ENCODE data around the gene GABRQ.

The GABRQ gene

DNA sequence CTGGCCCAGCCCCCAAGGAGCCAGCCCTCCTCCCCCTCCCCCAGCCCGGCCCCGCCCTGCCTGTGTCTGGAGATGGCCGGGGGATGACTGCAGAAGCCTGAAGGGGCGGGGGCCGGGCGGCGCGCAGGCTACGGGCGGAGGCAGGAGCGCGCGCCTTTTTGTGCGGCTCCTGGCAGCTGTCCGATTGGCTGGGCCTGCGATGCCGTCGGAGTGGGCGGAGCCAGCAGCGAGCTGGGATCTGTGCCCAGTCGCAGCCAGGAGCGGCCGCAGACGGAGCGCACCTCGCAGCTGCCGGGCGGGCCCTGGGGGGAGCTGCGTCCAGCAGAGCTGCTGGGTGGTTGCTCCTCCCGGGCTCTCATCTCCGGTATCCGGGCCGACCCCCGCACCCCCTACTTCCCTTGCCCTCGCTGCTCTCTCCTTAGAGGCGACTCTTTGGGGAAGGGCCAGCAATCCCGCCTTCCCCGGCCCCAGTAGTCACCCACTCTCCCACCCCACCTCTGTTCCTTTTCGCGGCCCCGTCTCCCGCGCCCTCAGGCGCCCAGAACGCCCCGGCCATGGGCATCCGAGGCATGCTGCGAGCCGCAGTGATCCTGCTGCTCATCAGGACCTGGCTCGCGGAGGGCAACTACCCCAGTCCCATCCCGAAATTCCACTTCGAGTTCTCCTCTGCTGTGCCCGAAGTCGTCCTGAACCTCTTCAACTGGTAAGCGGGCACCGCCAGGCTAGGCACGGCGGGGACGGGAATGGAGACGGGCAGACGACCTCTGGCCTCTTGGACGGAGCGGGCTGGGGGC, at the start of gene GABRQ:
TSS of gene GABRQ (plus strand) at position 247 of the 794 bp plus-strand sequence. CDS start at position 555, 308 bp downstream.
- Histone ChIP-seq H3K9ac (ENCODE audit: low read length) (no peak within 1 kb of the TSS), H3K4me1 (ENCODE audit: control insufficient read depth, insufficient read depth, low read length) (no peaks in the 10 kb centered on the region), H3K27me3 (ENCODE audit: control insufficient read depth, insufficient read depth, low read length) (peaks cover 15% of the 10 kb centered on the region), H3K36me3 (ENCODE audit: control insufficient read depth, insufficient read depth, low read length) (no peaks in the 10 kb centered on the region), H3K4me3 (ENCODE audit: low read length) (no peak within 1 kb of the TSS), H3K9me3 (ENCODE audit: control insufficient read depth, low read length) (no peaks in the 10 kb centered on the region)

DNA sequence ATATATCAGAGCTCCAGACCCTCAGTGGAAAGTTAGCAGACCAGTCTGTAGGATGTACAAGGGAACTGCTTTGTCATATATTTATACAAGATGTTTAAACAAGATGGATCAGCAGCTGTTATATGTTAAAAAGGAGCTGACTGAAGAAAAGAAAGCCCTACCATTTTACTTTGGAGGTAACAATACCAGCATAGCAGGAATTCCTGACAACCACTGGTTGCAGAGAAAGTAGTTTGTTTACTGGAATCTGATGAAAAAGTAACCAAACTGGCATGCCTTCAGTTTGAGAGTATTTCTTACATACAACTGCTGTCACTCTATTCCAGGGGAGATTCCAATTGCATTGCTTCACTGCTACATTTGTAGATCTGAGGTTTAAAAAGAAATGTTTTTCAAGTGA, 49.5 kb upstream of the GABRQ start:
- no peak overlapping the region for H3K9ac ChIP-seq (ENCODE audit: low read length)
- H3K27me3 ChIP-seq (ENCODE audit: control insufficient read depth, insufficient read depth, low read length), result no peaks in the 10 kb centered on the region
- no peaks in the 10 kb centered on the region for H3K9me3 ChIP-seq (ENCODE audit: control insufficient read depth, low read length)
- no peak overlapping the region for H3K4me3 ChIP-seq (ENCODE audit: low read length)
- no peaks in the 10 kb centered on the region for H3K4me1 ChIP-seq (ENCODE audit: control insufficient read depth, insufficient read depth, low read length)
- no peaks in the 10 kb centered on the region for H3K36me3 ChIP-seq (ENCODE audit: control insufficient read depth, insufficient read depth, low read length)

DNA sequence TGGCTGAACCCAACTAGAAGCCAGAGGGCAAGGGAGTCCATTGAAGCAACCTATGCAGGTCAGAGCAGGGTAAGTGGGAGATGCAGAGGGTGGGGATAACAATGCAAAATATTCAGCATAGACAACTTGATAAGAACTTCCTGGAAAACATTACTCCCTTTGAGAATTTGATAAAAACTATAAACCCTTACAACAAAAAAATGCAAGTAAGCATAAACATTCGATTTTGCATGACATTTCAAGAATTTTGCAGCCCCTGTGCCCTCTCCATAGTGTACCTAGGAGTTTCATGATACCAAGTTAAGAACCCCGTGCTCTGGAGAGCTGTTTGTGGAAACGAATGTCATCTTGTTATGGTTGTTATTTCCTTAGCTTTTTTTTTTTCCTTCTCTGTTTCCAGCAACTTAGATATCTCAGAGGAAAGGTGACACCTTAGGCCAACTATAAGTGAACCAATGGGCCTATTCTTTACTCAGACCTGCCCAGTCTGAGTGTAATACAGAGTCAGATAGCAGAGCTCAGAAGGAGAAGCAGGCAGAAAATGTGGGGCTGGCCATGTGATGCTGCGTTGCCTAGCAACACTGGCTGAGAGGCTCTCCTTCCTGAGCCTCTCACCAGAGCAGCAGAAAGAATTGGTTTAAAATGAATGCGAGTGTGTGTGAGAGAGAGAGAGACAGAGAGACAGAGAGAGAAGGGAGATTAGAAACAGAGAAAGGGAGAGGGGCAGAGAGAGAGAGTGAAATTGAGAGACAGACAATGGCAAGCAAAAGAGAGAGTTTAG, 36.7 kb upstream of the GABRQ start:
- H3K9ac ChIP-seq (ENCODE audit: low read length), result no peak overlapping the region
- no peaks in the 10 kb centered on the region for H3K36me3 ChIP-seq (ENCODE audit: control insufficient read depth, insufficient read depth, low read length)
- no peaks in the 10 kb centered on the region for H3K4me1 ChIP-seq (ENCODE audit: control insufficient read depth, insufficient read depth, low read length)
- no peak overlapping the region for H3K4me3 ChIP-seq (ENCODE audit: low read length)
- H3K27me3 ChIP-seq (ENCODE audit: control insufficient read depth, insufficient read depth, low read length), result no peaks in the 10 kb centered on the region
- H3K9me3 ChIP-seq (ENCODE audit: control insufficient read depth, low read length), result no peaks in the 10 kb centered on the region

DNA sequence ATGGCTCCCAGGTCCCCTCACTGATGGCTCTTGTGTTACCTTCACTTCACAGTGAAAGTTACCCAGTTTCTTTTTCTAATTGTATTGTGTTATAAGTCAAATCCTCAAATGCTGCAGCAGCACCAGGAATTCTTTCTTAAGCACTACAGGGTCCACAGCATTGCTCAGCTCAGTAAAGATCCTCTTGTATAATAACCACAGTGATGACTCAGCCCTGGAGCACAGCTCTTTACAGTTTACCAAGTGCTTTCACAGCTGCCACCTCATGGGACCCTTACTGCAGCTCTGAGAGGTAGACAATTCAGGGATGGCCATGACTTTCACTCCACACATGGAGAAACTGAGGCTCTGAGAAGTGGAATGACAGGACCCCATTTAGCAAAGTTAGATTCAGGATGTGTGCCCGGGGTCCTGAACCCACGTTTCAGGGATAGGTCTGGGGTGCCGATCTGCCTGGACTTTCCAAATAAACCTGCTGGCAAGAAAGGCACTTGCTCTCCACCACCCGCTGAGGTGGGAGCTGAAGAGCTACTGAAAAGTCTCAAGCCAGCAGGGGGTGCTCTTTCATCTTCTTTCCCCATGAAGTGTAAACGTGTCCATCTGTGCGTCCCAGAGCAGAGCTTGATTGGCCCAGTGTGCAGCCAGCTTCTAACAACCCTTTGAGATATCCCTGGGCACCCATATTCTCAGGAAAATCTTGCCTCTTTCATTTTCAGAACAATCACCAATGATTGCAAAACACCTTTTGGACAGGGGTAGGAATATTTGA, 35.7 kb upstream of the GABRQ start:
- Histone ChIP-seq H3K4me1 (ENCODE audit: control insufficient read depth, insufficient read depth, low read length) (no peaks in the 10 kb centered on the region), H3K36me3 (ENCODE audit: control insufficient read depth, insufficient read depth, low read length) (no peaks in the 10 kb centered on the region), H3K9ac (ENCODE audit: low read length) (no peak overlapping the region), H3K27me3 (ENCODE audit: control insufficient read depth, insufficient read depth, low read length) (no peaks in the 10 kb centered on the region), H3K9me3 (ENCODE audit: control insufficient read depth, low read length) (no peaks in the 10 kb centered on the region), H3K4me3 (ENCODE audit: low read length) (no peak overlapping the region)

- no peak overlapping the region for H3K9ac ChIP-seq (ENCODE audit: low read length)
- no peaks in the 10 kb centered on the region for H3K27me3 ChIP-seq (ENCODE audit: control insufficient read depth, insufficient read depth, low read length)
- H3K36me3 ChIP-seq (ENCODE audit: control insufficient read depth, insufficient read depth, low read length), result no peaks in the 10 kb centered on the region
Observed at GRCh38 chrX:152614791-152615190, 22.9 kb upstream of the GABRQ start.

DNA sequence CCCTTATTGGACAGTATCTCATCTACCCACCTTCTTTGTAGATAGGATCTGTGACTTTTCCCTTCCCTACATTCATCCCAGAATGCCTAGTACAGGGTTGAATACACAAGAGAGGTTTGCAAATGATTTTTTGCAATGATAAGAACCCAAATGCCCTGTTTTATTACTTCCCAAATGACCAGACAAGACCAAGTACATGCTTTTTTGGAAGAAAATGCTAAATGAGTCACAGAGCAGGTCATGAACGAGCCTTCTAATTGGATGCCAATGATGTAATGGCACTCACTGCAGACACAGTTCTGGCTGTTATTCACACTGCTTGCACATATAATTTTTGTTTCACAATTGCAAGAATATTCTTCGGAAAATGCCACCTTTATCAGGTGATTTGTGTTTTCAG, 17.8 kb upstream of the GABRQ start:
- Histone ChIP-seq H3K9ac (ENCODE audit: low read length) (no peak overlapping the region), H3K9me3 (ENCODE audit: control insufficient read depth, low read length) (no peaks in the 10 kb centered on the region), H3K27me3 (ENCODE audit: control insufficient read depth, insufficient read depth, low read length) (no peaks in the 10 kb centered on the region), H3K36me3 (ENCODE audit: control insufficient read depth, insufficient read depth, low read length) (no peaks in the 10 kb centered on the region), H3K4me1 (ENCODE audit: control insufficient read depth, insufficient read depth, low read length) (no peaks in the 10 kb centered on the region), H3K4me3 (ENCODE audit: low read length) (no peak overlapping the region)

More at GRCh38 chrX:152614791-152615190, 22.9 kb upstream of the GABRQ start:
- Histone ChIP-seq H3K4me1 (ENCODE audit: control insufficient read depth, insufficient read depth, low read length) (no peaks in the 10 kb centered on the region), H3K4me3 (ENCODE audit: low read length) (no peak overlapping the region), H3K9me3 (ENCODE audit: control insufficient read depth, low read length) (no peaks in the 10 kb centered on the region)

- Histone ChIP-seq H3K9ac (ENCODE audit: low read length) (no peak overlapping the region), H3K27me3 (ENCODE audit: control insufficient read depth, insufficient read depth, low read length) (peaks cover 5% of the 10 kb centered on the region), H3K4me1 (ENCODE audit: control insufficient read depth, insufficient read depth, low read length) (no peaks in the 10 kb centered on the region), H3K36me3 (ENCODE audit: control insufficient read depth, insufficient read depth, low read length) (no peaks in the 10 kb centered on the region), H3K4me3 (ENCODE audit: low read length) (no peak overlapping the region), H3K9me3 (ENCODE audit: control insufficient read depth, low read length) (no peaks in the 10 kb centered on the region)
Observed at GRCh38 chrX:152632445-152633097, 5.1 kb upstream of the GABRQ start.

- H3K4me1 ChIP-seq (ENCODE audit: control insufficient read depth, insufficient read depth, low read length), result no peaks in the 10 kb centered on the region
- no peak overlapping the region for H3K4me3 ChIP-seq (ENCODE audit: low read length)
- H3K36me3 ChIP-seq (ENCODE audit: control insufficient read depth, insufficient read depth, low read length), result no peaks in the 10 kb centered on the region
- no peaks in the 10 kb centered on the region for H3K9me3 ChIP-seq (ENCODE audit: control insufficient read depth, low read length)
- peaks cover 15% of the 10 kb centered on the region for H3K27me3 ChIP-seq (ENCODE audit: control insufficient read depth, insufficient read depth, low read length)
- no peak overlapping the region for H3K9ac ChIP-seq (ENCODE audit: low read length)
Observed at GRCh38 chrX:152635941-152636340, 1.8 kb upstream of the GABRQ start.

DNA sequence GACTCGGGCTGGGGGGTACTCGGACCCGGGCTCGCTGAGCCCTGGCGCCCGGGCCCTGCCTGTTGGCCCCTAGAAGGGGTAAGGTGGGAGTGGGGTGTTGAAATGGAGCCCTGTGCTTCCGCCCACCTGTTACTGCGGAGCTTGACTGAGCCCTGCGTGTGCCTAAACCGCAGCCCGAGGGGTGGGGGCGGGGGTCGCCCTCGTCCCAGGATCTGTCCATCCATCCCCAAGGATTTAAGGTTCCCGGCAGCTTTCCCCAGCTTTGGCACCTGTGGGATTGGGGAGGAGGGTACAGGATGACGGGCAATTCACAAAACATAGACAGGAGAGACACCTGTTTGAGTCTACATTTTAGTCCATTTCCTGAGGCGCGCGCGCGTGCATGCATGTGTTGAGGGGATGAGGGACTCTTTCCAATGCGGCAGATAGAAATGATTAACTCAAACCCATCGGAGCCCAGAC, 779 bp downstream of the GABRQ start:
- Histone ChIP-seq H3K4me3 (ENCODE audit: low read length) (no peak overlapping the region), H3K27me3 (ENCODE audit: control insufficient read depth, insufficient read depth, low read length) (peaks cover 15% of the 10 kb centered on the region), H3K36me3 (ENCODE audit: control insufficient read depth, insufficient read depth, low read length) (no peaks in the 10 kb centered on the region)

GRCh38 chrX:152639426-152639825, 1.7 kb downstream of the GABRQ start:
- Histone ChIP-seq H3K4me1 (ENCODE audit: control insufficient read depth, insufficient read depth, low read length) (no peaks in the 10 kb centered on the region), H3K9me3 (ENCODE audit: control insufficient read depth, low read length) (no peaks in the 10 kb centered on the region), H3K27me3 (ENCODE audit: control insufficient read depth, insufficient read depth, low read length) (peaks cover 15% of the 10 kb centered on the region), H3K9ac (ENCODE audit: low read length) (no peak overlapping the region), H3K4me3 (ENCODE audit: low read length) (no peak overlapping the region), H3K36me3 (ENCODE audit: control insufficient read depth, insufficient read depth, low read length) (no peaks in the 10 kb centered on the region)

More for the DNA sequence above, 779 bp downstream of the GABRQ start:
- H3K4me1 ChIP-seq (ENCODE audit: control insufficient read depth, insufficient read depth, low read length), result no peaks in the 10 kb centered on the region
- H3K9ac ChIP-seq (ENCODE audit: low read length), result no peak overlapping the region
- no peaks in the 10 kb centered on the region for H3K9me3 ChIP-seq (ENCODE audit: control insufficient read depth, low read length)

DNA sequence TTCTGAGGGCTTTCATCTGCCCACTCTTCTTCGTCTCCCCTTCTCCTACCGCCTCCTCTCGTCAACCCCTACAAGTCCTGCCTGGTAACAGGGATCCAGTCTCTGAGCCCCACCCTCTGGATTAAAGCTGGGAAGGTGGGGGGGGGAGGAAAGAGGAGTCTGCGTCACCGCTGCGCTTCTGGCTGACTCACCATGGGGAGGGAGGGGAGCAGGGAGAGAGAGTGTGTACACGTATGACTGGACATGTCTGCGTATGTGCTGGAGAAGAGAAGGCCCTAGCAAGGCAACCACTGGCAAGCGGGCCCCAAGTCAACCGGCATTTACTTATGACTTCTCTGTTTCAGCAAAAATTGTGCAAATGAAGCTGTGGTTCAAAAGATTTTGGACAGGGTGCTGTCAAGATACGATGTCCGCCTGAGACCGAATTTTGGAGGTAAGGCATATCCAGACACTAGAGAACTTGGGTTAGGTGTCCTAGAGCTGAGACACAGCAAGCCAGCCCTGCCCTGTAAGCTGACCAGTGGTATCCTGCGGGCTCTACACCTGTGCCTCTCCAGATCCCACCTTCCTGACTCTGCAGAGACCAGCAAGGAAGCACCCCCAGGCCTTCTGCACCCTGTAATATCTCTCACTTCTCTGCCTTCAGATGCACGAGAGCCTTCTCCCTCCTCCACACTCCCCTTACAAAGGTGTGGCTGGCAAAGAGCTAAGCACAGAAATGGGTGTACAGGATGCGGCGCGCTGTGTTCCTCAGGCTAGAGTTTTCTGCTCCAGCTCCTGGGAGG, 2.5 kb downstream of the GABRQ start:
- Histone ChIP-seq H3K4me1 (ENCODE audit: control insufficient read depth, insufficient read depth, low read length) (no peaks in the 10 kb centered on the region), H3K27me3 (ENCODE audit: control insufficient read depth, insufficient read depth, low read length) (peaks cover 15% of the 10 kb centered on the region), H3K9ac (ENCODE audit: low read length) (no peak overlapping the region), H3K36me3 (ENCODE audit: control insufficient read depth, insufficient read depth, low read length) (no peaks in the 10 kb centered on the region), H3K4me3 (ENCODE audit: low read length) (no peak overlapping the region), H3K9me3 (ENCODE audit: control insufficient read depth, low read length) (no peaks in the 10 kb centered on the region)

All from mucosa of stomach (tissue), 1 donor.